Raji (cell line): Measurements from ENCODE around the gene CXorf51A.
"Not testable (repeated sequence)": the region's sequence is repeated elsewhere in the genome, so short reads cannot be mapped to it uniquely, and the experiment has no call there.

Experiments used
- POLR2A ChIP-seq: IDR thresholded peaks from 2 replicates; pipeline ENCODE4 v1.6.1; 2011; ENCODE audit warnings: low read depth, low read length, control low read depth; ENCODE audit not compliant: insufficient read depth

Gene CXorf51A

GRCh38 chrX:146814644-146815043 lies at the start of gene CXorf51A:
Gene CXorf51A, minus strand, starts transcription at chrX:146814744. Its CDS starts 21 bp downstream, at chrX:146814723.
- not testable (repeated sequence) for TF ChIP-seq POLR2A

DNA sequence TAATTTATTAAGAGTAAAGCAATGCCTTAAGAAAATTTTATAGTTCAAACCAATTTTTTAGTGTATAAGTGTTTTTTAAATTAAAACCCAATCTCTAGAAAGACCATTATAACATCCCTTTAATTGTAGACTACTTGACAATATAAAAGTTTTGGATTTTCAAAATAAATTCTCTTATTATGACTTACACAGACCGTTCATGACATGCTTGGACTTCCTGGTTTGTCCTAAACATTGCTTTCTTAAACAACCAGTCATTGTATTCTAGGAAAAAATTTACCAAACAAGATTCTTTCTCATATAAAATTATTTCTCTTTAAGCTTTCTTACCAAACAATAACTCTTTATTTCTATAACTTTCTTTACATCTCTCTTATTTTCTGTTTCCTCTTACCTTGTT lies 49.0 kb upstream of the CXorf51A start:
- TF ChIP-seq POLR2A = no peak

GRCh38 chrX:146854281-146854680 lies 39.7 kb upstream of the CXorf51A start:
- TF ChIP-seq POLR2A = no peak

DNA sequence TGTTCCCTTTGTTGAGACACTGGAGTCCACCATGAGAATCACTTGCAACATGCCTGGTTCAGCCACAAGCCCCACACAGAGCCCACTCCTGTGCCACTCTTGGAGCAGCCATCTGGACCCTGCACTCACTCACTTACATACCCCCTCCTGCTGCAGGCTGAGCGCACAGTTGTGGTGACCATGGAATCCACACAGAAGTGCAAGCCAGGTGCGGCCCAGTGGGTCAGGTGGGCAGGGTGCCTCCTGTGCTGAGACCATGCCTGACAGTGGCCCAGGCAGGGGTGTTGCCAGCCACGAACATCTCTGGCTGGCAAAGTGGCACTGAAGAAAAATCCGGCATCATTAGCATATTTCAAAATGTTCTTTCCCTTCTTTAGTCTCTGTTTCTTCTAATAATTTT lies 17.4 kb upstream of the CXorf51A start:
- no peak for TF ChIP-seq POLR2A

DNA sequence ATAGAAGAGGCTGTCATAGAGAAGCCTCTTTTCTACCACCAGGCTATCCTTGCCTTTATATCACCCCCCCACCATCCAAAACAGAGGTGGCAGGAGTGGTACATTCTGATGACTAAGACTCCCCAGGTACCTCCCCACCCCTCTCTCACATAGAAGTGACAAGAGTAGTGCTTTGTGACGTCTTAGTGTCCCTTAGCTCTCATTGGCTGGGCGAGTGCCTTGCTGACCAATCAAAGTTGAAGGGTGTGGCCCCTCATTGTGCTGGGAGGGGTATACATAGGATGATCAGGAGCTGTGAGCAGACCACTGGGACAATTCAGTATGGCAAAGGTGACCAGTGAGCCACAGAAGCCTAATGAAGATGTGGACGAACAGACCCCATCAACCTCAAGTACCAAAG lies 5.1 kb downstream of the CXorf51A start, which contains the start of gene CXorf51B:
TSS of gene CXorf51B (plus strand) at position 301 of the 400 bp plus-strand sequence. CDS start at position 322, 21 bp downstream.
- TF ChIP-seq POLR2A = not testable (repeated sequence)
